ENCODE results near the gene GRAMD1A.
"Not testable (repeated sequence)": the region's sequence is repeated elsewhere in the genome, so short reads cannot be mapped to it uniquely, and the experiment has no call there.

GRAMD1A gene

GRCh38 chr19:35005256-35005977 is 5.3 kb downstream of the GRAMD1A start:
- H3K4me3 ChIP-seq (ENCODE audit: low read depth, low read length), result no peak overlapping the region
- TF ChIP-seq TRIM28 (IDR thresholded peaks at IDR 0.05; ENCODE audit: borderline replicate concordance, low read length), result no peak
- no peak for TF ChIP-seq ZBTB17 (tag by site-specific recombination; IDR thresholded peaks at IDR 0.05)
- TF ChIP-seq HOXD13 (CRISPR knock-in tag; IDR thresholded peaks at IDR 0.05; ENCODE audit: borderline replicate concordance), result no peak
- TF ChIP-seq KLF7 (tag by site-specific recombination; IDR thresholded peaks at IDR 0.05; ENCODE audit: borderline replicate concordance), result no peak
- no peak for TF ChIP-seq ZNF704 (tag by site-specific recombination; IDR thresholded peaks at IDR 0.05)
- no peak for TF ChIP-seq SP2 (tag by site-specific recombination; IDR thresholded peaks at IDR 0.05)
- no peak for TF ChIP-seq ZNF223 (tag by site-specific recombination; IDR thresholded peaks at IDR 0.05)
- TF ChIP-seq ZNF354C (tag by site-specific recombination; IDR thresholded peaks at IDR 0.05; ENCODE audit: borderline replicate concordance, low read depth), result no peak
- TF ChIP-seq ZNF146 (tag by site-specific recombination; IDR thresholded peaks at IDR 0.05), result no peak
- no peak for TF ChIP-seq ZNF518A (tag by site-specific recombination; conservative IDR thresholded peaks at IDR 0.05; ENCODE audit: low read depth)
- no peak for TF ChIP-seq BCL11B (tag by site-specific recombination; IDR thresholded peaks at IDR 0.05; ENCODE audit: low read depth)
- no peak for TF ChIP-seq ZNF18 (tag by site-specific recombination; IDR thresholded peaks at IDR 0.05)
- no peak for TF ChIP-seq GFI1B (tag by site-specific recombination; IDR thresholded peaks at IDR 0.05)
- POLR2A ChIA-PET, result interaction anchor here (1.0 kb wide), 1 partner anchor 10 kb away, joined by 3 read pairs; no protein-coding TSS in a partner anchor
- no peaks in the 10 kb centered on the region for H3K9me3 ChIP-seq (ENCODE audit: control insufficient read depth, insufficient read depth, low read depth, low read length)
- H3K4me1 ChIP-seq (ENCODE audit: control insufficient read depth, insufficient read depth, low read length), result peaks cover 20% of the 10 kb centered on the region
- H3K36me3 ChIP-seq (ENCODE audit: control insufficient read depth in 2 of 2, insufficient read depth in 1 of 2, low read length in 2 of 2), result peaks cover 69 to 85% of the 10 kb centered on the region in 2 experiments
- CTCF ChIA-PET, result interaction anchor here (1.4 to 1.6 kb wide), 3 partner anchors 32 to 40 kb away, joined by 4 to 10 read pairs (median 7); no protein-coding TSS in a partner anchor
- H3K27ac ChIP-seq (ENCODE audit: extremely low read depth, low read depth, low read length), result no peak overlapping the region

- Histone ChIP-seq H3K36me3 (ENCODE audit: control insufficient read depth in 2 of 2, insufficient read depth in 1 of 2, low read length in 2 of 2) (peaks cover 75 to 90% of the 10 kb centered on the region in 2 experiments), H3K4me1 (ENCODE audit: control insufficient read depth, insufficient read depth, low read length) (peaks cover 20% of the 10 kb centered on the region)
- H3K27ac ChIP-seq (ENCODE audit: extremely low read depth, low read depth, low read length); H3K9me3 ChIP-seq (ENCODE audit: control insufficient read depth, insufficient read depth, low read depth, low read length); H3K4me3 ChIP-seq (ENCODE audit: low read depth, low read length): not testable (repeated sequence)
- POLR2A ChIA-PET, result interaction anchor here (0.8 to 1.0 kb wide), 2 partner anchors 10 to 79 kb away, joined by 3 read pairs; partner anchors contain the start of gene ZNF30
- CTCF ChIA-PET, result interaction anchor here (1.4 to 1.6 kb wide), 3 partner anchors 33 to 40 kb away, joined by 4 to 10 read pairs (median 7); no protein-coding TSS in a partner anchor
Observed at GRCh38 chr19:35006007-35006341, 5.9 kb downstream of the GRAMD1A start.
